GM11168 (cell line): ENCODE results near the gene MRAP2.
"Not testable (repeated sequence)": the region's sequence is repeated elsewhere in the genome, so short reads cannot be mapped to it uniquely, and the experiment has no call there.

Experiments used
- in situ Hi-C: fragments of 300-500 bp; cut with MboI; formaldehyde crosslinking; loops from one replicate; pipeline ENCODE4 v1.12.0; 2022; ENCODE audit warnings: low sequenced_read_pairs; ENCODE audit not compliant: unreplicated experiment

The MRAP2 gene

GRCh38 chr6:84027340-84028181, 6.0 kb upstream of the MRAP2 start:
- in situ Hi-C loops: no loop called here

- in situ Hi-C loops: no loop called here
Measured at GRCh38 chr6:84028350-84028749, 5.2 kb upstream of the MRAP2 start.

- in situ Hi-C loops: not testable (repeated sequence)
Measured at GRCh38 chr6:84032000-84032399, 1.6 kb upstream of the MRAP2 start.

- in situ Hi-C loops: no loop called here
Measured at GRCh38 chr6:84035484-84035883, 1.9 kb downstream of the MRAP2 start.

GRCh38 chr6:84037425-84038089, 4.0 kb downstream of the MRAP2 start:
- in situ Hi-C loops: no loop called here

- in situ Hi-C loops: no loop called here
Measured at GRCh38 chr6:84042603-84043002, 9.0 kb downstream of the MRAP2 start.

GRCh38 chr6:84043555-84043954, 10.0 kb downstream of the MRAP2 start:
- in situ Hi-C loops: no loop called here

GRCh38 chr6:84046755-84047154, 13.2 kb downstream of the MRAP2 start:
- in situ Hi-C loops: no loop called here

GRCh38 chr6:84048588-84048987, 15.0 kb downstream of the MRAP2 start:
- in situ Hi-C loops: no loop called here

- in situ Hi-C loops: no loop called here
Measured at GRCh38 chr6:84050408-84050807, 16.8 kb downstream of the MRAP2 start.

GRCh38 chr6:84052204-84052882, 18.8 kb downstream of the MRAP2 start:
- in situ Hi-C loops: no loop called here

- in situ Hi-C loops: no loop called here
Measured at GRCh38 chr6:84052883-84053241, 19.3 kb downstream of the MRAP2 start.

GRCh38 chr6:84055647-84056046, 22.1 kb downstream of the MRAP2 start:
- in situ Hi-C loops: no loop called here

- in situ Hi-C loops: no loop called here
Measured at GRCh38 chr6:84057908-84058307, 24.3 kb downstream of the MRAP2 start.

- in situ Hi-C loops: no loop called here
Measured at GRCh38 chr6:84059082-84059481, 25.5 kb downstream of the MRAP2 start.

GRCh38 chr6:84061174-84061573, 27.6 kb downstream of the MRAP2 start:
- in situ Hi-C loops: no loop called here

GRCh38 chr6:84061613-84062398, 28.2 kb downstream of the MRAP2 start:
- in situ Hi-C loops: no loop called here

- in situ Hi-C loops: no loop called here
Measured at GRCh38 chr6:84062519-84063154, 29.1 kb downstream of the MRAP2 start.

GRCh38 chr6:84065693-84066290, 32.2 kb downstream of the MRAP2 start:
- in situ Hi-C loops: no loop called here

- in situ Hi-C loops: no loop called here
Measured at GRCh38 chr6:84066536-84066935, 33.0 kb downstream of the MRAP2 start.
